Measurements from ENCODE around the gene DDHD1.
"Not testable (repeated sequence)": the region's sequence is repeated elsewhere in the genome, so short reads cannot be mapped to it uniquely, and the experiment has no call there.

DDHD1 gene

GRCh38 chr14:53152887-53153701, at the start of gene DDHD1:
TSS of gene DDHD1 (minus strand) at chr14:53153323. CDS start at chr14:53153098, 225 bp downstream.
- DNase-seq, result peak; percentile 54

GRCh38 chr14:53195949-53196348, 42.8 kb upstream of the DDHD1 start:
- DNase-seq, result no peak

GRCh38 chr14:53193193-53193592, 40.1 kb upstream of the DDHD1 start:
- no peak for DNase-seq

- DNase-seq, result no peak
Observed at GRCh38 chr14:53192052-53192760, 39.1 kb upstream of the DDHD1 start.

- no peak for DNase-seq
Observed at GRCh38 chr14:53190938-53191337, 37.8 kb upstream of the DDHD1 start.

GRCh38 chr14:53187921-53188463, 34.9 kb upstream of the DDHD1 start:
- DNase-seq, result no peak

GRCh38 chr14:53186532-53186931, 33.4 kb upstream of the DDHD1 start:
- DNase-seq, result no peak

- DNase-seq, result no peak
Observed at GRCh38 chr14:53183611-53184010, 30.5 kb upstream of the DDHD1 start.

- DNase-seq, result no peak
Observed at GRCh38 chr14:53183056-53183455, 29.9 kb upstream of the DDHD1 start.

GRCh38 chr14:53181463-53182081, 28.4 kb upstream of the DDHD1 start:
- DNase-seq, result not testable (repeated sequence)

- no peak for DNase-seq
Observed at GRCh38 chr14:53180272-53181221, 27.4 kb upstream of the DDHD1 start.

GRCh38 chr14:53179486-53180005, 26.4 kb upstream of the DDHD1 start:
- not testable (repeated sequence) for DNase-seq

GRCh38 chr14:53175375-53175774, 22.3 kb upstream of the DDHD1 start:
- no peak for DNase-seq

GRCh38 chr14:53174918-53175317, 21.8 kb upstream of the DDHD1 start:
- no peak for DNase-seq

- DNase-seq, result no peak
Observed at GRCh38 chr14:53168786-53169185, 15.7 kb upstream of the DDHD1 start.

GRCh38 chr14:53167602-53168328, 14.6 kb upstream of the DDHD1 start:
- DNase-seq, result no peak

- no peak for DNase-seq
Observed at GRCh38 chr14:53161758-53162435, 8.8 kb upstream of the DDHD1 start.

GRCh38 chr14:53156238-53156637, 3.1 kb upstream of the DDHD1 start:
- no peak for DNase-seq

- DNase-seq, result no peak
Observed at GRCh38 chr14:53153702-53154112, 584 bp upstream of the DDHD1 start.

GRCh38 chr14:53152184-53152886, 788 bp downstream of the DDHD1 start:
- DNase-seq, result peak; percentile 9
